HG03354 (cell line): Measurements from ENCODE around the gene TBC1D23.
"Not testable (repeated sequence)": the region's sequence is repeated elsewhere in the genome, so short reads cannot be mapped to it uniquely, and the experiment has no call there.

ENCODE experiments used
- ATAC-seq: cut with Tn5 transposase; IDR thresholded peaks from one replicate; pipeline ENCODE4 v1.9.1; 2021; ENCODE audit warnings: mild to moderate bottlenecking; ENCODE audit not compliant: unreplicated experiment, poor library complexity, severe bottlenecking

The TBC1D23 gene

DNA sequence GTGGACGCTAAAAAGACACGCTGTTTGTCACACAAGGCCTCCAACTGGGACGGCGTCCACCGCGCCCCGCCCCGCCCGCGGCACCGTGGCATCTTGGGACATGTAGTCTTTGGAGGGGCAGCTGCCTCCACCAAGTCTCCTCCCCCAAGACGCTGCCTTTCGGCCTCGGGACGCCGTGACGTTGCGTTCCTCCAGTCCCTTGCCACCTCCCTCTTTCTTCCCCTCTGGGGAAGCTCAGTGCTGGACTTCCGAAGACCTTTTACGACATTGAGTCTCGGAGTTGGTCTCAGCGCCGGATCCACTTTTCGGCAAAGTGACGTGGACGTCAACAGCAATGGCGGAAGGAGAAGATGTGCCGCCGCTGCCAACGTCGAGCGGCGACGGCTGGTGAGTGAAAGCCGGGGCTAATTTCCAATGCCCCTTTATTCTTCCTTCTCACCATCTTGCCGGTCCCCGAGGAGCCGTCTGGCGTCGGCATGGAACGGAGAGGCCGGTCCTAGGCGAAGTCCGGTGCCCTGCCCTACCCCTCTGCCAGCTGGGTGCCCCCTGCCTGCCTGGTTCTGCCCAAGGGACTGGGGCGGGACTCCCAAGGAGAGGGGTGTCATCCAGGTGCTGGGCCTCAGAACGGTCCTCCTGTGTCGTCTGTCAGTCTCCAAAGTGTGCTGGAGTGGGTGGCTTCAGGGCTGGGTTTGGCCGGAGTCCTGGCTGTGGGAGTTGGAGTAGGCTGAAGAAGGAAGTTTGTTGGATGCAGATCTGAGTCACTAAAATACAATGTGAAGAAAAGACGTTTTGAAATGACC, at the start of gene TBC1D23:
Gene TBC1D23 (plus strand): TSS at position 308 of the 800 bp plus-strand sequence. CDS start 27 bp downstream, at position 335.
- ATAC-seq = peak; percentile 100

GRCh38 chr3:100213891-100214573, 46.8 kb upstream of the TBC1D23 start:
- ATAC-seq = no peak

- ATAC-seq = no peak
Observed at GRCh38 chr3:100214574-100214964, 46.2 kb upstream of the TBC1D23 start.

GRCh38 chr3:100216713-100217112, 44.1 kb upstream of the TBC1D23 start:
- no peak for ATAC-seq

- ATAC-seq = no peak
Observed at GRCh38 chr3:100221159-100221558, 39.6 kb upstream of the TBC1D23 start.

- ATAC-seq = no peak
Observed at GRCh38 chr3:100225193-100225592, 35.6 kb upstream of the TBC1D23 start.

GRCh38 chr3:100225883-100226282, 34.9 kb upstream of the TBC1D23 start:
- no peak for ATAC-seq

GRCh38 chr3:100226712-100227429, 33.9 kb upstream of the TBC1D23 start:
- ATAC-seq = no peak

GRCh38 chr3:100227511-100227921, 33.3 kb upstream of the TBC1D23 start:
- ATAC-seq = no peak

- no peak for ATAC-seq
Observed at GRCh38 chr3:100228247-100228646, 32.5 kb upstream of the TBC1D23 start.

- ATAC-seq = not testable (repeated sequence)
Observed at GRCh38 chr3:100229188-100229587, 31.6 kb upstream of the TBC1D23 start.

- no peak for ATAC-seq
Observed at GRCh38 chr3:100230710-100231109, 30.1 kb upstream of the TBC1D23 start.

- ATAC-seq = no peak
Observed at GRCh38 chr3:100231668-100232067, 29.1 kb upstream of the TBC1D23 start.

DNA sequence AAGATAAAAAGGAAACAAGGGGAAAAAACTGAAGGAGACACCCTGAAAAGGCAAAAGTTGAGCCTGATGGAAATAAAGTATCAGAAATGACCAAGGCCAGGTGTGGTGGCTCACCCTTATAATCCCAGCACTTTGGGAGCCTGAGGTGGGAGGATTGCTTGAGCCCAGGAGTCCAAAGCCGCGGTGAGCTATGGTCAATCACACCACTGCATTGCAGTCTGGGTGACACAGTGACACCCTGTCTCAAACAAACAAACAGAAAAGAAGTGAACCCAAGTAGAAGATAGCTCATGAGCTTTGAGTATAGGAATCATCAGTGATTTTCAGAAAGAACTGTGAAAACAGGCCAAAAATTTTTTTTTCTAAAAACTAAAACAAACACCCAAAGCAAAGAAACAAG, 26.4 kb upstream of the TBC1D23 start:
- ATAC-seq = no peak

GRCh38 chr3:100238599-100238998, 22.2 kb upstream of the TBC1D23 start:
- ATAC-seq = no peak

DNA sequence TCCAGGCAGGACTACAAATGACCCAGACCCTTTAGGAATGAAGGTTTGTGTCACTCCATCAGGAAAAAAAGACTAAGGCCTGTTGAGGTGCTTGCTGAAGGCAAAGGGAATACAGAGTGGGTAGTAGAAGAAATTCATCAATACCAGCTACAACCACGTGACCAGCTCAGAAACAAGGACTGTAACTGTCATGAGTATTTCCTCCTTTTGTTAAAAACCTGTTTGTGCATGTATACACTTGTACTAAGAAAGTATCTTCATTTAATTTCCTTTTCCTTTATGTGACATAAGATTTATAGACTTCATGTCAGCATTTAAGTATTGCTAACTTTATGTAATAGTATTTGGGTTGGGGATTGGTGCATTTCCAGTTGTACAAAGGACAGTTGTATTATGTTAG, 18.3 kb upstream of the TBC1D23 start:
- not testable (repeated sequence) for ATAC-seq

DNA sequence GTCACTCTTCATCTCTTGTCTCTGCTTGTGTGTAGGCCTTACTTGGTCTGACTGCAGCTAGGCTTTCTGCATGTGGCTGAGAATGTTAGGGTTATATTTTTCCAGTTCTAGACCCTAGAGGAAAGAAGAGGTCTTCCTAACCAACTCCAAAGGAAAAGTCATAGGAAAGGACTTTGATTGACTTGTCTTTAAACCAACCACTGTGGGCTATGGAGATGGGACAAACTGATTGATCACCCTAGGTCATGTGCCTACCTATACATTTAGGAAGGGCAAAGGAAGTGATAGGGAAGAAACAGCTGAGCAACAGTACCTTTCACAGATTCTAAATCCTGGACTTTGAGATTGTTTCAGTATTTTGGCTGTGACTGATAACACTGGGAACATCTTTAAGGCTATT, 16.5 kb upstream of the TBC1D23 start:
- ATAC-seq = no peak

GRCh38 chr3:100245136-100245535, 15.7 kb upstream of the TBC1D23 start:
- ATAC-seq = no peak

- ATAC-seq = no peak
Observed at GRCh38 chr3:100245927-100246326, 14.9 kb upstream of the TBC1D23 start.

DNA sequence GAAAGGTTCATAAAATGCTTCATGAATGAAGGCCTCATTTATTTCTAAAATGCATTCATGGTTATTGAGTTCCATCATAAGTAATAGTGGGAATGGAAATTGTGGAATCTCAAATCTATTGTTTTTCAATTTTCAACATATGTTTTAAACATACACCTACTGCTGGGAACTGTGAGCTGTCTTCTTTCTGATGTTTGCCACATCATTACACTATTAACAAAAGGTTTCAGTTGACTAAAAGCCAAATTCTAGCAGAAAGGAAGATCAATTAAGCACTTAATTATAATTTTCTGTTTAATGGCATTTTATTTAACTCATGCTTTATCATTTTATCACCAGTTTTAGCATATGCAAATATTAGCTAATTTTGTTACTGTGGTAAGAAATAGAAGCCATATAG, 13.8 kb upstream of the TBC1D23 start:
- ATAC-seq = no peak

- no peak for ATAC-seq
Observed at GRCh38 chr3:100252001-100252400, 8.8 kb upstream of the TBC1D23 start.
